Prostate gland (tissue), 2 donors: Measurements from ENCODE around the gene ULK2.

Source experiments
- CTCF ChIP-seq, 4 experiments: fragments of 200-600 bp in 2 of 4; fragments of 450-650 bp in 2 of 4; sonication (generic) in 2 of 4; IDR thresholded peaks; 1 replicate in 3 of 4; 2 replicates in 1 of 4; pipeline ENCODE4 v1.5.1; 2016 to 2019; ENCODE audit warnings: antibody characterized with exemption in 4 of 4, mild to moderate bottlenecking in 2 of 4, moderate library complexity in 2 of 4
- POLR2A ChIP-seq: fragments of 450-650 bp; IDR thresholded peaks from one replicate; pipeline ENCODE4 v1.6.1; 2016; ENCODE audit warnings: antibody characterized with exemption, mild to moderate bottlenecking
- POLR2AphosphoS5 ChIP-seq: sonication (generic); formaldehyde crosslinking; IDR thresholded peaks from one replicate; pipeline ENCODE4 v1.6.1; 2017; ENCODE audit warnings: antibody characterized with exemption

DNA sequence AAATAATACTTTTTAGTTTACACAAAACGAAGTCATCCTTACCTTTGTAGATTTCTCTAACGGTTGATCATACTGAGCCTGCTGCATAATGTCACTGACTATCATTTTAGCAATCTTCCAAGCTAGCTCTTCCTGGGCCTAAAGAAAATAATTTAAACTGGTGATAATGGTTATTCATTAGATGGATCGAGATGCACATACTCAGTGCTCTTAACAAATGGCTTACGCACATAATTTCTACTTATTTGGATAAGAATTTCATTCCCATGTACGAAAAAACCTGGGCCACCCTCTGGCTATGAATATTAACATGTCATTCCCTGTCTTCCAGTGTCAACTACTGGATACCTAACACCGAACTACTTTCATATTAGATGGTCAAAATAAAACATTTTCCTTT is 41.4 kb upstream of the ULK2 start:
- TF ChIP-seq CTCF (IDR thresholded peaks at IDR 0.05), result no peak
- no peak for TF ChIP-seq POLR2A
- TF ChIP-seq POLR2AphosphoS5, result no peak
